ENCODE data around the gene ZNF598. TPM values are rescaled to one million over a fixed set of nuclear protein-coding genes. Genes with fewer than 3 reads are reported as not detected.
A peak's percentile ranks its signal among the peaks of the same experiment; 100 is the strongest.

ZNF598 gene
- total and polyA plus RNA-seq, 10 of the 15 experiments (the other 5 are each of a cell fraction or from before 2014, with no cell fraction given), result 0.08 to 74.0 (median 14.4) TPM

DNA sequence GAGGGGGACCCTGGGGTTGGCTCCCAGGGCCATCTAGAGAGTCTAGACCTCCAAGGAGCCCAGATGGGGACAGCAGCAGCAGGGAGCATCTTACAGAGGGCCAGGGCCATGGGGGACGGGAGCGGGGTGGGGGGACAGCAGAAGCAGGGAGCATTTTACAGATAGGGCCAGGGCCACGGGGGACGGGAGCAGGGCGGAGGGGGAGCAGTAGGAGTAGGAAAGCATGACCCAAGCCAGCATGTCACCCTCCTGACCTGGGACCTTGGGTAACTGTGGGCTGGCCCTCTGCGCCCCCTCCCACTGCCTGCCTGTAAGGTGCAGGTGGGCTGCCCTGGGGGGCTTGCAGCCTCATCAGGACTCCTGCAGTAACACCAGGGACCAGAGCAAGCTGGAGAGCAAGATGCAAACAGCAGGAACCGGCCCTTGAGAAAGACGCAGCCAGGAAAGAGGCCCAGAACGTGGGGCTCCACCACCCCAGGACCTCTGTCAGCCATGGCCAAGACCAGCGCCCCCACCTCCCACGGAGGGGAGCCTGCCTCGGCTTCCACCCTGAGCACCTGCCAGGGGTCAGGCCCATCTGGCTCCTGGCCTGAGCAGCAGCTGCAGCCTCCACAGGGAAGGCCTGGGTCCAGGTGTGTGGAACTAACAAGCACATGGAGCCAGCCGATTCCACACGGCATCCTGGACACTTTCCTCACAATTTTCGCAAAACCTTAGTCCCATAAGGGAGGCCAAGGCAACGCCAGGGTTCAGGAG is 2.4 kb downstream of the ZNF598 start:
- peak overlapping the region; percentile 100 for H3K4me3 ChIP-seq
- in situ Hi-C loops (cut with MboI), result no loop called here
- intact Hi-C loops (cut with micrococcal nuclease; ENCODE audit: unreplicated experiment), result loop anchor here (5.0 kb wide), 1 partner anchor 145 kb away; no protein-coding TSS in a partner anchor

More for the DNA sequence above, 2.4 kb downstream of the ZNF598 start:
- ChIA-PET RAD21 (ENCODE audit: unreplicated experiment) (interaction anchor here (1.0 to 1.3 kb wide), 2 partner anchors 16 to 43 kb away, joined by 3 read pairs; partner anchors contain the start of gene RPS2), SMC1A (ENCODE audit: uncharacterized antibody, unreplicated experiment) (interaction anchor here (1.2 to 1.9 kb wide), 2 partner anchors 26 to 40 kb away, joined by 3 to 5 read pairs; partner anchors contain the start of genes NOXO1, NTHL1 and TSC2), CTCF (interaction anchor here (0.9 to 1.4 kb wide), 3 partner anchors 15 to 133 kb away, joined by 3 to 8 read pairs (median 3); no protein-coding TSS in a partner anchor), POLR2A (interaction anchor here (1.0 to 2.2 kb wide), 3 partner anchors 11 to 147 kb away, joined by 3 to 14 read pairs (median 8); partner anchors contain the start of gene TRAF7)
- Histone ChIP-seq H3K27me3 (replicated peaks in 1 of 2; ENCODE audit: control insufficient read depth in 2 of 2, insufficient read depth in 2 of 2, low read length in 1 of 2) (no peaks in the 10 kb centered on the region), H3K36me3 (ENCODE audit: control insufficient read depth in 2 of 2, insufficient read depth in 2 of 2, low read length in 1 of 2) (peaks cover 0 to 16% of the 10 kb centered on the region in 2 experiments; a peak in 2 of 4 replicates), H3K4me2 (ENCODE audit: control insufficient read depth, insufficient read depth) (peak overlapping the region; percentile 98), H4K20me1 (ENCODE audit: control insufficient read depth, insufficient read depth) (peaks cover 6% of the 10 kb centered on the region), H3K9me3 (replicated peaks; ENCODE audit: control insufficient read depth, insufficient read depth, low read length) (no peaks in the 10 kb centered on the region), H3K4me1 (ENCODE audit: control insufficient read depth, insufficient read depth, low read length) (peaks cover 22% of the 10 kb centered on the region), H2AFZ (ENCODE audit: control insufficient read depth, low read depth, low read length) (no peak overlapping the region), H3K9ac (ENCODE audit: control insufficient read depth, insufficient read depth, low read length) (peak overlapping the region; percentile 92), H3K27ac (ENCODE audit: control insufficient read depth, insufficient read depth) (peak overlapping the region; percentile 89), H3K79me2 (ENCODE audit: control insufficient read depth, insufficient read depth, low read length) (peaks cover 67% of the 10 kb centered on the region)
- DNase-seq (ENCODE audit: low read depth, low spot score) (no peak), FAIRE-seq (no peak), ATAC-seq (no peak)
- 30% methylated on average over 11 of the region's 16 CpGs for whole genome bisulfite sequencing (ENCODE audit: insufficient coverage, insufficient replicate concordance, low lambda C conversion rate, missing lambda C conversion rate)
- no TSS peak for BruUV-seq (replicated peaks)
- TF ChIP-seq, protein P1, sequence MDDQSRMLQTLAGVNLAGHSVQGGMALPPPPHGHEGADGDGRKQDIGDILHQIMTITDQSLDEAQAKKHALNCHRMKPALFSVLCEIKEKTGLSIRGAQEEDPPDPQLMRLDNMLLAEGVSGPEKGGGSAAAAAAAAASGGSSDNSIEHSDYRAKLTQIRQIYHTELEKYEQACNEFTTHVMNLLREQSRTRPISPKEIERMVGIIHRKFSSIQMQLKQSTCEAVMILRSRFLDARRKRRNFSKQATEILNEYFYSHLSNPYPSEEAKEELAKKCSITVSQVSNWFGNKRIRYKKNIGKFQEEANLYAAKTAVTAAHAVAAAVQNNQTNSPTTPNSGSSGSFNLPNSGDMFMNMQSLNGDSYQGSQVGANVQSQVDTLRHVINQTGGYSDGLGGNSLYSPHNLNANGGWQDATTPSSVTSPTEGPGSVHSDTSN (IDR thresholded peaks at IDR 0.05; ENCODE audit: insufficient replicate concordance, low read depth, low read length), result no peak
- TF ChIP-seq ZBED1 (IDR thresholded peaks at IDR 0.05; ENCODE audit: borderline replicate concordance) (no peak), RCOR1 (conservative IDR thresholded peaks at IDR 0.05; ENCODE audit: low read depth, low read length) (no peak), E2F4 (IDR thresholded peaks at IDR 0.05; ENCODE audit: low read depth, low read length) (no peak), CBX3 (IDR thresholded peaks at IDR 0.05; ENCODE audit: borderline replicate concordance, low read depth) (no peak), SREBF2 (IDR thresholded peaks at IDR 0.05; ENCODE audit: low read length) (no peak), SMC3 (IDR thresholded peaks at IDR 0.05; ENCODE audit: borderline replicate concordance, low read length) (no peak), MYB (IDR thresholded peaks at IDR 0.05; ENCODE audit: borderline replicate concordance, low read depth, low read length) (no peak), NRF1 (conservative IDR thresholded peaks at IDR 0.05; ENCODE audit: low read depth, low read length) (no peak), ETV6 (conservative IDR thresholded peaks at IDR 0.05 in 1 of 2, IDR thresholded peaks at IDR 0.05 in 1 of 2; ENCODE audit: borderline replicate concordance in 1 of 2, low read depth in 1 of 2) (no peak), EP300 (IDR thresholded peaks at IDR 0.05; ENCODE audit: borderline replicate concordance in 1 of 2, control insufficient read depth in 1 of 2, low read depth in 2 of 2, low read length in 2 of 2) (no peak), SMARCA5 (IDR thresholded peaks at IDR 0.05) (no peak), NR2F1 (conservative IDR thresholded peaks at IDR 0.05) (no peak), STAT1 (conservative IDR thresholded peaks at IDR 0.05) (no peak)
